ENCODE results near the gene USF2. TPM values are rescaled to one million over a fixed set of nuclear protein-coding genes. Genes with fewer than 3 reads are reported as not detected.
A peak's percentile ranks its signal among the peaks of the same experiment; 100 is the strongest.

Gene USF2
- total and polyA plus RNA-seq, 2 donors (not counting 1 experiment from before 2014, with no cell fraction given), result 318 to 377 TPM

GRCh38 chr19:35320065-35320713 lies 51.4 kb downstream of the USF2 start:
- H3K4me2 ChIP-seq (replicated peaks; ENCODE audit: low read depth, low read length, poor library complexity, severe bottlenecking), result peak overlapping the region; percentile 84
- H3K79me2 ChIP-seq (ENCODE audit: control insufficient read depth, insufficient read depth, low read length), result peaks cover 27% of the 10 kb centered on the region
- H3K4me1 ChIP-seq (ENCODE audit: control insufficient read depth in 2 of 2, insufficient read depth in 2 of 2, low read length in 2 of 2), result peaks cover 85 to 95% of the 10 kb centered on the region in 2 donors
- peak overlapping the region in 3 of 5 experiments; percentile 22 to 53 (median 28) for H3K4me3 ChIP-seq (ENCODE audit: control extremely low read depth in 1 of 5, extremely low read depth in 1 of 5, insufficient read depth in 1 of 5, low read depth in 2 of 5, low read length in 4 of 5)
- intact Hi-C loops (cut with micrococcal nuclease), result loop anchor here (1.0 to 10.0 kb wide), 5 partner anchors 9 to 175 kb away; partner anchors contain the start of genes CD22, FFAR1, FXYD7 and HAMP
- peak overlapping the region; percentile 45 for H3K9ac ChIP-seq (ENCODE audit: low read length)
- CTCF ChIA-PET, result interaction anchor here (0.7 to 5.0 kb wide), 13 partner anchors 8 to 290 kb away, joined by 3 to 26 read pairs (median 5); partner anchors contain the start of genes CD22 and FFAR1
- 2% methylated on average over 6 of the region's 12 CpGs for WGBS (ENCODE audit: insufficient coverage)
- peak overlapping the region; percentile 16 for H2AFZ ChIP-seq (ENCODE audit: insufficient read depth, low read depth, low read length, poor library complexity, severe bottlenecking)
- POLR2A ChIA-PET, result interaction anchor here (1.2 to 8.3 kb wide), 4 partner anchors 11 to 144 kb away, joined by 3 to 106 read pairs (median 7); partner anchors contain the start of gene CD22
- ATAC-seq (ENCODE audit: low read depth) (peak; percentile 41), DNase-seq (peak; percentile 71)
- TF ChIP-seq CTCF (IDR thresholded peaks at IDR 0.05) (no peak), EZH2 (IDR thresholded peaks at IDR 0.05; ENCODE audit: borderline replicate concordance, insufficient read depth, low read depth, low read length, poor library complexity, severe bottlenecking) (no peak)
- H4K20me1 ChIP-seq (ENCODE audit: control insufficient read depth, insufficient read depth, low read length, poor library complexity, severe bottlenecking), result no peaks in the 10 kb centered on the region
- peak overlapping the region; percentile 94 for H3K27ac Mint-ChIP-seq
- no peaks in the 10 kb centered on the region for H3K27me3 ChIP-seq (replicated peaks in 1 of 4; ENCODE audit: control extremely low read depth in 1 of 4, control insufficient read depth in 3 of 4, insufficient read depth in 4 of 4, low read length in 3 of 4)
- no peaks in the 10 kb centered on the region for H3K36me3 ChIP-seq (replicated peaks in 1 of 2; ENCODE audit: control extremely low read depth in 1 of 2, control insufficient read depth in 1 of 2, extremely low read depth in 1 of 2, insufficient read depth in 2 of 2, low read length in 1 of 2)
- no peaks in the 10 kb centered on the region for H3K27me3 Mint-ChIP-seq
- peaks cover 0 to 3% (median 0%) of the 10 kb centered on the region in 3 donors for H3K9me3 ChIP-seq (ENCODE audit: control extremely low read depth in 1 of 3, control insufficient read depth in 2 of 3, insufficient read depth in 1 of 3, low read length in 2 of 3)
- peaks cover 84% of the 10 kb centered on the region for H3K4me1 Mint-ChIP-seq
- H3K9me3 Mint-ChIP-seq (ENCODE audit: insufficient read depth), result no peaks in the 10 kb centered on the region
- peak overlapping the region; percentile 94 to 97 for H3K27ac ChIP-seq (ENCODE audit: low read length in 2 of 2)
- peak overlapping the region; percentile 80 for H3K4me3 Mint-ChIP-seq

DNA sequence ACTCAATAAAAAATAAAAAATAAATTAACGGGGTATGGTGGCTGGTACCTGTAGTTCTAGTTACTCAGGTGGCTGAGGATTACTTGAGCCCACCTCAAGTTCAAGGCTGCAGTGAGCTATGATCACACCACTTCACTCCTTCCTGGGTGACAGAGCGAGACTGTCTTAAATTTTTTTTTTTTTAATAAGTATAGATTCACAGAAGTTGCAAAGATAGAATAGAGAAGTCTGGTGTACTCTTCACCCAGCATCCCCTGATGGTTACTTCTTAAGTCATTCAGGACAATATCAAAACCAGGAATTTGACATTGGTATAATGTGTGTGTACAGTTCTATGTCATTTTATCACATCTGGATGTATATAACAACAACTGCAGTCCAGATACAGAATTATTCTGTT lies 52.5 kb downstream of the USF2 start:
- DNase-seq (peak; percentile 57), ATAC-seq (ENCODE audit: low read depth) (no peak)
- POLR2A ChIA-PET, result interaction anchor here (0.6 to 8.3 kb wide), 4 partner anchors 10 to 136 kb away, joined by 3 to 106 read pairs (median 7); partner anchors contain the start of gene CD22
- H3K27ac Mint-ChIP-seq, result peak overlapping the region; percentile 77
- Histone ChIP-seq H3K27ac (ENCODE audit: low read length in 2 of 2) (peak overlapping the region; percentile 94 to 97), H3K9ac (ENCODE audit: low read length) (no peak overlapping the region), H3K79me2 (ENCODE audit: control insufficient read depth, insufficient read depth, low read length) (peaks cover 30% of the 10 kb centered on the region), H3K4me1 (ENCODE audit: control insufficient read depth in 2 of 2, insufficient read depth in 2 of 2, low read length in 2 of 2) (peaks cover 89 to 91% of the 10 kb centered on the region in 2 donors), H2AFZ (ENCODE audit: insufficient read depth, low read depth, low read length, poor library complexity, severe bottlenecking) (no peak overlapping the region), H4K20me1 (ENCODE audit: control insufficient read depth, insufficient read depth, low read length, poor library complexity, severe bottlenecking) (no peaks in the 10 kb centered on the region), H3K4me3 (ENCODE audit: control extremely low read depth in 1 of 5, extremely low read depth in 1 of 5, insufficient read depth in 1 of 5, low read depth in 2 of 5, low read length in 4 of 5) (no peak overlapping the region), H3K4me2 (replicated peaks; ENCODE audit: low read depth, low read length, poor library complexity, severe bottlenecking) (peak overlapping the region; percentile 84), H3K27me3 (replicated peaks in 1 of 4; ENCODE audit: control extremely low read depth in 1 of 4, control insufficient read depth in 3 of 4, insufficient read depth in 4 of 4, low read length in 3 of 4) (no peaks in the 10 kb centered on the region), H3K9me3 (ENCODE audit: control extremely low read depth in 1 of 3, control insufficient read depth in 2 of 3, insufficient read depth in 1 of 3, low read length in 2 of 3) (peaks cover 0 to 3% (median 0%) of the 10 kb centered on the region in 3 donors), H3K36me3 (replicated peaks in 1 of 2; ENCODE audit: control extremely low read depth in 1 of 2, control insufficient read depth in 1 of 2, extremely low read depth in 1 of 2, insufficient read depth in 2 of 2, low read length in 1 of 2) (no peaks in the 10 kb centered on the region)
- H3K4me1 Mint-ChIP-seq, result peaks cover 84% of the 10 kb centered on the region
- intact Hi-C loops (cut with micrococcal nuclease), result loop anchor here (5.0 to 10.0 kb wide), 3 partner anchors 39 to 176 kb away; partner anchors contain the start of genes FXYD7 and HAMP
- peak overlapping the region; percentile 27 for H3K4me3 Mint-ChIP-seq
- no CpG with 5 or more reads among the region's 2 CpGs for WGBS (ENCODE audit: insufficient coverage)
- H3K27me3 Mint-ChIP-seq, result no peaks in the 10 kb centered on the region
- TF ChIP-seq EZH2 (IDR thresholded peaks at IDR 0.05; ENCODE audit: borderline replicate concordance, insufficient read depth, low read depth, low read length, poor library complexity, severe bottlenecking), result no peak
- no peak for TF ChIP-seq CTCF (IDR thresholded peaks at IDR 0.05)
- CTCF ChIA-PET, result interaction anchor here (0.6 to 5.0 kb wide), 4 partner anchors 11 to 174 kb away, joined by 3 to 26 read pairs (median 5); no protein-coding TSS in a partner anchor
- H3K9me3 Mint-ChIP-seq (ENCODE audit: insufficient read depth), result no peaks in the 10 kb centered on the region

Measured in B cell (primary cell).